GM23338 (cell line): ENCODE data around the gene SAFB.

Source experiments
- CREB1 ChIP-seq: fragments of 250-450 bp; sonication (Bioruptor Pico); IDR thresholded peaks from 2 replicates; pipeline ENCODE4 v1.5.0; 2020; ENCODE audit warnings: low read depth, mild to moderate bottlenecking, moderate library complexity
- CTCF ChIP-seq, 2 experiments: fragments of 200-600 bp in 1 of 2; sonication (generic) in 1 of 2; conservative IDR thresholded peaks; 2 replicates each; pipeline versions ENCODE4 v1.5.1 to v1.6.1; 2016 to 2017; ENCODE audit warnings: antibody characterized with exemption in 2 of 2, low read depth in 2 of 2, mild to moderate bottlenecking in 2 of 2, moderate library complexity in 1 of 2
- ETS1 ChIP-seq: IDR thresholded peaks from 2 replicates; pipeline ENCODE4 v1.6.1; 2016; ENCODE audit warnings: antibody characterized with exemption
- EZH2 ChIP-seq: fragments of 200-600 bp; sonication (generic); IDR thresholded peaks from one replicate; pipeline ENCODE4 v1.8.0; 2017; ENCODE audit warnings: antibody characterized with exemption, mild to moderate bottlenecking, low read depth; ENCODE audit not compliant: unreplicated experiment
- EZH2phosphoT487 ChIP-seq: fragments of 200-600 bp; sonication (generic); IDR thresholded peaks from one replicate; pipeline ENCODE4 v1.8.1; 2018; ENCODE audit warnings: antibody characterized with exemption; ENCODE audit not compliant: unreplicated experiment
- JUNB ChIP-seq: IDR thresholded peaks from one replicate; pipeline ENCODE4 v1.6.1; 2016; ENCODE audit warnings: antibody characterized with exemption; ENCODE audit not compliant: unreplicated experiment
- NANOG ChIP-seq: IDR thresholded peaks from 2 replicates; pipeline ENCODE4 v1.6.1; 2016; ENCODE audit warnings: antibody characterized with exemption, borderline replicate concordance
- POLR2AphosphoS5 ChIP-seq: IDR thresholded peaks from 2 replicates; pipeline ENCODE4 v1.6.1; 2016; ENCODE audit warnings: antibody characterized with exemption, low read depth
- REST ChIP-seq: IDR thresholded peaks from one replicate; pipeline ENCODE4 v1.6.1; 2018; ENCODE audit warnings: antibody characterized with exemption; ENCODE audit not compliant: unreplicated experiment
- STAT1 ChIP-seq: IDR thresholded peaks from one replicate; pipeline ENCODE4 v1.6.1; 2016; ENCODE audit warnings: antibody characterized with exemption; ENCODE audit not compliant: unreplicated experiment
- ZNF114 ChIP-seq: fragments of 250-450 bp; sonication (Bioruptor Pico); IDR thresholded peaks from 2 replicates; pipeline ENCODE4 v1.5.0; 2020; ENCODE audit warnings: mild to moderate bottlenecking, moderate library complexity
- ZNF331 ChIP-seq: fragments of 250-450 bp; sonication (Bioruptor Pico); IDR thresholded peaks from 2 replicates; pipeline ENCODE4 v1.5.0; 2020; ENCODE audit warnings: low read depth, mild to moderate bottlenecking, moderate library complexity
- ZNF462 ChIP-seq: fragments of 250-450 bp; sonication (Bioruptor Pico); IDR thresholded peaks from 2 replicates; pipeline ENCODE4 v1.5.0; 2020; ENCODE audit warnings: mild to moderate bottlenecking, moderate library complexity

GRCh38 chr19:5690125-5690954 lies 67.5 kb downstream of the SAFB start, which contains the start of gene RPL36:
- TF ChIP-seq CTCF (conservative IDR thresholded peaks at IDR 0.05; ENCODE audit: low read depth in 2 of 2) (peak; percentile 67 to 93), EZH2 (no peak), REST (no peak), POLR2AphosphoS5 (peak; percentile 97), ZNF331 (CRISPR knock-in tag) (no peak), ETS1 (peak; percentile 87), NANOG (no peak), CREB1 (CRISPR knock-in tag) (peak; percentile 51; the same call in 1 of the 2 replicates), EZH2phosphoT487 (no peak), JUNB (no peak), STAT1 (no peak), ZNF114 (no peak), ZNF462 (no peak)
